GM23338 (cell line): Measurements from ENCODE around the gene PTK6. TPM values are rescaled to one million over a fixed set of nuclear protein-coding genes. Genes with fewer than 3 reads are reported as not detected.

Experiments used
- ATAC-seq: fragments of 200-7000 bp; cut with Tn5 transposase; 3 replicates; pipeline ENCODE4 v1.9.1; 2020
- DNase-seq: peaks from one replicate; pipeline ENCODE4 v3.0.0-alpha.2; 2015; ENCODE audit warnings: low spot score
- H2AFZ ChIP-seq: fragments of 200-600 bp; sonication (generic); 2 replicates; pipeline ENCODE4 v1.8.0; 2016; ENCODE audit warnings: antibody characterized with exemption, mild to moderate bottlenecking, moderate library complexity
- H3F3A ChIP-seq: fragments of 200-600 bp; sonication (generic); replicated peaks from 2 replicates; pipeline ENCODE4 v1.8.0; 2017; ENCODE audit warnings: antibody characterized with exemption, mixed run types, low read depth
- H3K27ac ChIP-seq: fragments of 200-600 bp; sonication (generic); 2 replicates; pipeline ENCODE4 v1.6.1; 2016; ENCODE audit warnings: low read depth
- H3K27me3 ChIP-seq: fragments of 200-600 bp; sonication (generic); 2 replicates; pipeline ENCODE4 v1.8.0; 2016; ENCODE audit warnings: mild to moderate bottlenecking, mixed run types, moderate library complexity; ENCODE audit not compliant: insufficient read depth
- H3K36me3 ChIP-seq: fragments of 200-600 bp; sonication (generic); 2 replicates; pipeline ENCODE4 v1.8.0; 2016; ENCODE audit warnings: mild to moderate bottlenecking; ENCODE audit not compliant: insufficient read depth
- H3K4me1 ChIP-seq: fragments of 200-600 bp; sonication (generic); 2 replicates; pipeline ENCODE4 v1.8.0; 2016; ENCODE audit warnings: mild to moderate bottlenecking, moderate library complexity; ENCODE audit not compliant: insufficient read depth
- H3K4me2 ChIP-seq: fragments of 200-600 bp; sonication (generic); 2 replicates; pipeline ENCODE4 v1.7.1; 2017; ENCODE audit warnings: mixed run types
- H3K4me3 ChIP-seq: fragments of 200-600 bp; sonication (generic); 2 replicates; pipeline ENCODE4 v1.6.1; 2016; ENCODE audit warnings: mixed run types
- H3K79me2 ChIP-seq: fragments of 200-600 bp; sonication (generic); replicated peaks from 2 replicates; pipeline ENCODE4 v1.8.0; 2017; ENCODE audit warnings: mild to moderate bottlenecking; ENCODE audit not compliant: insufficient read depth
- H3K9me2 ChIP-seq: fragments of 200-600 bp; sonication (generic); 2 replicates; pipeline ENCODE4 v1.8.0; 2017; ENCODE audit not compliant: insufficient read depth
- H4K20me1 ChIP-seq: fragments of 200-600 bp; sonication (generic); replicated peaks from 2 replicates; pipeline ENCODE4 v1.8.0; 2017; ENCODE audit warnings: mild to moderate bottlenecking; ENCODE audit not compliant: insufficient read depth
- H3K27ac Mint-ChIP-seq: 2 replicates; pipeline ENCODE4 v1.8.0; 2020; ENCODE audit warnings: inconsistent platforms, mild to moderate bottlenecking, moderate library complexity, mixed read lengths
- H3K27me3 Mint-ChIP-seq: 3 replicates; pipeline ENCODE4 v1.8.0; 2022; ENCODE audit warnings: low read depth, mild to moderate bottlenecking, moderate library complexity, mixed read lengths, inconsistent platforms; ENCODE audit not compliant: insufficient read depth, poor library complexity
- H3K36me3 Mint-ChIP-seq: 3 replicates; pipeline ENCODE4 v1.8.0; 2021; ENCODE audit warnings: low read depth, mild to moderate bottlenecking, inconsistent platforms, moderate library complexity, mixed read lengths
- H3K4me1 Mint-ChIP-seq: 3 replicates; pipeline ENCODE4 v1.8.0; 2020; ENCODE audit warnings: mild to moderate bottlenecking, inconsistent platforms, mixed read lengths
- H3K4me3 Mint-ChIP-seq: 3 replicates; pipeline ENCODE4 v1.8.0; 2021; ENCODE audit warnings: moderate library complexity, mild to moderate bottlenecking, inconsistent platforms, mixed read lengths
- H3K9me3 Mint-ChIP-seq: 3 replicates; pipeline ENCODE4 v1.8.0; 2020; ENCODE audit warnings: moderate library complexity, mild to moderate bottlenecking, inconsistent platforms, mixed read lengths
- EZH2 ChIP-seq: fragments of 200-600 bp; sonication (generic); IDR thresholded peaks from one replicate; pipeline ENCODE4 v1.8.0; 2017; ENCODE audit warnings: antibody characterized with exemption, mild to moderate bottlenecking, low read depth; ENCODE audit not compliant: unreplicated experiment
- EZH2phosphoT487 ChIP-seq: fragments of 200-600 bp; sonication (generic); IDR thresholded peaks from one replicate; pipeline ENCODE4 v1.8.1; 2018; ENCODE audit warnings: antibody characterized with exemption; ENCODE audit not compliant: unreplicated experiment
- JUNB ChIP-seq: IDR thresholded peaks from one replicate; pipeline ENCODE4 v1.6.1; 2016; ENCODE audit warnings: antibody characterized with exemption; ENCODE audit not compliant: unreplicated experiment
- NANOG ChIP-seq: IDR thresholded peaks from 2 replicates; pipeline ENCODE4 v1.6.1; 2016; ENCODE audit warnings: antibody characterized with exemption, borderline replicate concordance
- POLR2AphosphoS5 ChIP-seq: IDR thresholded peaks from 2 replicates; pipeline ENCODE4 v1.6.1; 2016; ENCODE audit warnings: antibody characterized with exemption, low read depth
- STAT1 ChIP-seq: IDR thresholded peaks from one replicate; pipeline ENCODE4 v1.6.1; 2016; ENCODE audit warnings: antibody characterized with exemption; ENCODE audit not compliant: unreplicated experiment
- ZNF114 ChIP-seq: fragments of 250-450 bp; sonication (Bioruptor Pico); IDR thresholded peaks from 2 replicates; pipeline ENCODE4 v1.5.0; 2020; ENCODE audit warnings: mild to moderate bottlenecking, moderate library complexity
- ZNF331 ChIP-seq: fragments of 250-450 bp; sonication (Bioruptor Pico); IDR thresholded peaks from 2 replicates; pipeline ENCODE4 v1.5.0; 2020; ENCODE audit warnings: low read depth, mild to moderate bottlenecking, moderate library complexity
- polyA plus RNA-seq: library from polyadenylated mRNA; unstranded; fragments of >200 nt; fragmentation: Nextera tagmentation; extraction: Ambion mirVana; gene quantifications from 2 replicates; pipeline ENCODE4 v1.2.1, GENCODE V29; 2016
- total RNA-seq: library from RNA; depleted of rRNA; stranded (reverse); fragments of >200 nt; shearing (Covaris generic); gene quantifications from 2 replicates; pipeline ENCODE4 v1.2.3, GENCODE V29; 2014
- TF ChIP-seq, protein P1 (sequence below), 2 experiments: fragments of 200-600 bp in 1 of 2; sonication (generic) in 1 of 2; conservative IDR thresholded peaks; 2 replicates each; pipeline versions ENCODE4 v1.5.1 to v1.6.1; 2016 to 2017; ENCODE audit warnings: antibody characterized with exemption in 2 of 2, low read depth in 2 of 2, mild to moderate bottlenecking in 2 of 2, moderate library complexity in 1 of 2
- TF ChIP-seq, protein P2 (sequence below): fragments of 250-450 bp; sonication (Bioruptor Pico); IDR thresholded peaks from 2 replicates; pipeline ENCODE4 v1.5.0; 2020; ENCODE audit warnings: mild to moderate bottlenecking, moderate library complexity
- TF ChIP-seq, protein P3 (sequence below): IDR thresholded peaks from 2 replicates; pipeline ENCODE4 v1.6.1; 2016; ENCODE audit warnings: antibody characterized with exemption

PTK6 gene
- total and polyA plus RNA-seq, 2 experiments from 2014 or later, result 0.28 TPM; not detected in 1

DNA sequence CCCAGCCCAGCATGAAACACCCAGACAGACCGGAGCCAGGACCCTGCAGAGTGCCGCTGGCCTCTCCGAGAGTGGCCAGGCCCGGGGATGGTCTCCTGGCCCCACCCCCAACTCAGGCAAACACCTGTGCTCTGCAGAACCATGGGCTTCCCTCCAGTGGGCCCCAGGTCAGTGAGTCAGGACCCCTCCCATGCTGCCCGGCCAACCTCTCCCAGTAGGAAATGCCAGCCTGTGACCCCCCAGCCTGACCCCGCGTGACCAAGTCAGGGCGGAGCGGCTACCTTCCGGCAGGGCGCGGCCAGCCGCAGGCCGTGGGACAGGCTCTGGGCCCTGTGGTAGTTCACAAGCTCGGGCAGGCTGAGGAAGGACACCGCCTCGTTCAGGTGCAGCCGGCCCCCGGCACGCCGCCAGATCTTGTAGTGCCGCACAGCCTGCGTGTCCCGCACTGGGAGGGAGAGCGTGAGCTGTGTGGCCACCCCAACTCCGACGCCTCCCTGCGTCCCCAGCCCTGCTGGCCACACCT lies 3.2 kb downstream of the PTK6 start (continued):
- TF ChIP-seq STAT1 (no peak), ZNF331 (no peak), EZH2 (no peak), ZNF114 (no peak)
- TF ChIP-seq, protein P1, sequence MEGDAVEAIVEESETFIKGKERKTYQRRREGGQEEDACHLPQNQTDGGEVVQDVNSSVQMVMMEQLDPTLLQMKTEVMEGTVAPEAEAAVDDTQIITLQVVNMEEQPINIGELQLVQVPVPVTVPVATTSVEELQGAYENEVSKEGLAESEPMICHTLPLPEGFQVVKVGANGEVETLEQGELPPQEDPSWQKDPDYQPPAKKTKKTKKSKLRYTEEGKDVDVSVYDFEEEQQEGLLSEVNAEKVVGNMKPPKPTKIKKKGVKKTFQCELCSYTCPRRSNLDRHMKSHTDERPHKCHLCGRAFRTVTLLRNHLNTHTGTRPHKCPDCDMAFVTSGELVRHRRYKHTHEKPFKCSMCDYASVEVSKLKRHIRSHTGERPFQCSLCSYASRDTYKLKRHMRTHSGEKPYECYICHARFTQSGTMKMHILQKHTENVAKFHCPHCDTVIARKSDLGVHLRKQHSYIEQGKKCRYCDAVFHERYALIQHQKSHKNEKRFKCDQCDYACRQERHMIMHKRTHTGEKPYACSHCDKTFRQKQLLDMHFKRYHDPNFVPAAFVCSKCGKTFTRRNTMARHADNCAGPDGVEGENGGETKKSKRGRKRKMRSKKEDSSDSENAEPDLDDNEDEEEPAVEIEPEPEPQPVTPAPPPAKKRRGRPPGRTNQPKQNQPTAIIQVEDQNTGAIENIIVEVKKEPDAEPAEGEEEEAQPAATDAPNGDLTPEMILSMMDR (conservative IDR thresholded peaks at IDR 0.05; ENCODE audit: low read depth in 2 of 2), result no peak

DNA sequence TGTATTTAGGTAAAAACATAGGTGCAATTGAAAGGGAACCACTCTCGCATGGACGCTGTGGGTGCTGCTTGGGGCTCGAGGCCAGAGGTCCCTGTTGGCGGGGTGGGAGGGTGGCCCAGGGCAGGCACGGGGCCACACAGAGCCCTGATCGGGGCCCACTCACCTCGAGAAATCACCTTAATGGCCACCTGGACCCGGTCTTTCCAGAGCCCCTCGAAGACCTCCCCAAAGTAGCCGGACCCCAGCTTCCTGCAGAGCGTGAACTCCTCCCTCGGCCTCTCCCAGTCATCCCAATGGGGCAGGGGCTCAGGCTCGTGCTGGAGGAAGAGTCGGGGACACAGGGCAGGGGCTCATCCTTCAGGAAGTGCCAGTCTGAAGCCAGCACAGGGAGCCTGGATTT lies 3.8 kb downstream of the PTK6 start:
- no peaks in the 10 kb centered on the region for H3K9me3 Mint-ChIP-seq
- Histone ChIP-seq H3K27ac (no peak overlapping the region), H2AFZ (no peak overlapping the region), H4K20me1 (no peaks in the 10 kb centered on the region), H3K4me2 (no peak overlapping the region), H3F3A (peaks cover 7% of the 10 kb centered on the region; the same call in 1 of the 2 replicates), H3K9me2 (no peaks in the 10 kb centered on the region), H3K4me1 (no peaks in the 10 kb centered on the region), H3K36me3 (no peaks in the 10 kb centered on the region), H3K79me2 (no peaks in the 10 kb centered on the region), H3K4me3 (no peak overlapping the region), H3K27me3 (no peaks in the 10 kb centered on the region)
- ATAC-seq, result no peak
- H3K4me3 Mint-ChIP-seq, result no peak overlapping the region
- H3K4me1 Mint-ChIP-seq, result peaks cover 5% of the 10 kb centered on the region; the same call in 2 of the 3 replicates
- H3K27me3 Mint-ChIP-seq, result peaks cover 5% of the 10 kb centered on the region
- no peaks in the 10 kb centered on the region for H3K36me3 Mint-ChIP-seq
- no peak for DNase-seq
- H3K27ac Mint-ChIP-seq, result no peak overlapping the region
- TF ChIP-seq POLR2AphosphoS5 (no peak), EZH2 (no peak), JUNB (no peak), STAT1 (no peak), NANOG (no peak), EZH2phosphoT487 (no peak), ZNF114 (no peak), ZNF331 (no peak)
- TF ChIP-seq, protein P2, sequence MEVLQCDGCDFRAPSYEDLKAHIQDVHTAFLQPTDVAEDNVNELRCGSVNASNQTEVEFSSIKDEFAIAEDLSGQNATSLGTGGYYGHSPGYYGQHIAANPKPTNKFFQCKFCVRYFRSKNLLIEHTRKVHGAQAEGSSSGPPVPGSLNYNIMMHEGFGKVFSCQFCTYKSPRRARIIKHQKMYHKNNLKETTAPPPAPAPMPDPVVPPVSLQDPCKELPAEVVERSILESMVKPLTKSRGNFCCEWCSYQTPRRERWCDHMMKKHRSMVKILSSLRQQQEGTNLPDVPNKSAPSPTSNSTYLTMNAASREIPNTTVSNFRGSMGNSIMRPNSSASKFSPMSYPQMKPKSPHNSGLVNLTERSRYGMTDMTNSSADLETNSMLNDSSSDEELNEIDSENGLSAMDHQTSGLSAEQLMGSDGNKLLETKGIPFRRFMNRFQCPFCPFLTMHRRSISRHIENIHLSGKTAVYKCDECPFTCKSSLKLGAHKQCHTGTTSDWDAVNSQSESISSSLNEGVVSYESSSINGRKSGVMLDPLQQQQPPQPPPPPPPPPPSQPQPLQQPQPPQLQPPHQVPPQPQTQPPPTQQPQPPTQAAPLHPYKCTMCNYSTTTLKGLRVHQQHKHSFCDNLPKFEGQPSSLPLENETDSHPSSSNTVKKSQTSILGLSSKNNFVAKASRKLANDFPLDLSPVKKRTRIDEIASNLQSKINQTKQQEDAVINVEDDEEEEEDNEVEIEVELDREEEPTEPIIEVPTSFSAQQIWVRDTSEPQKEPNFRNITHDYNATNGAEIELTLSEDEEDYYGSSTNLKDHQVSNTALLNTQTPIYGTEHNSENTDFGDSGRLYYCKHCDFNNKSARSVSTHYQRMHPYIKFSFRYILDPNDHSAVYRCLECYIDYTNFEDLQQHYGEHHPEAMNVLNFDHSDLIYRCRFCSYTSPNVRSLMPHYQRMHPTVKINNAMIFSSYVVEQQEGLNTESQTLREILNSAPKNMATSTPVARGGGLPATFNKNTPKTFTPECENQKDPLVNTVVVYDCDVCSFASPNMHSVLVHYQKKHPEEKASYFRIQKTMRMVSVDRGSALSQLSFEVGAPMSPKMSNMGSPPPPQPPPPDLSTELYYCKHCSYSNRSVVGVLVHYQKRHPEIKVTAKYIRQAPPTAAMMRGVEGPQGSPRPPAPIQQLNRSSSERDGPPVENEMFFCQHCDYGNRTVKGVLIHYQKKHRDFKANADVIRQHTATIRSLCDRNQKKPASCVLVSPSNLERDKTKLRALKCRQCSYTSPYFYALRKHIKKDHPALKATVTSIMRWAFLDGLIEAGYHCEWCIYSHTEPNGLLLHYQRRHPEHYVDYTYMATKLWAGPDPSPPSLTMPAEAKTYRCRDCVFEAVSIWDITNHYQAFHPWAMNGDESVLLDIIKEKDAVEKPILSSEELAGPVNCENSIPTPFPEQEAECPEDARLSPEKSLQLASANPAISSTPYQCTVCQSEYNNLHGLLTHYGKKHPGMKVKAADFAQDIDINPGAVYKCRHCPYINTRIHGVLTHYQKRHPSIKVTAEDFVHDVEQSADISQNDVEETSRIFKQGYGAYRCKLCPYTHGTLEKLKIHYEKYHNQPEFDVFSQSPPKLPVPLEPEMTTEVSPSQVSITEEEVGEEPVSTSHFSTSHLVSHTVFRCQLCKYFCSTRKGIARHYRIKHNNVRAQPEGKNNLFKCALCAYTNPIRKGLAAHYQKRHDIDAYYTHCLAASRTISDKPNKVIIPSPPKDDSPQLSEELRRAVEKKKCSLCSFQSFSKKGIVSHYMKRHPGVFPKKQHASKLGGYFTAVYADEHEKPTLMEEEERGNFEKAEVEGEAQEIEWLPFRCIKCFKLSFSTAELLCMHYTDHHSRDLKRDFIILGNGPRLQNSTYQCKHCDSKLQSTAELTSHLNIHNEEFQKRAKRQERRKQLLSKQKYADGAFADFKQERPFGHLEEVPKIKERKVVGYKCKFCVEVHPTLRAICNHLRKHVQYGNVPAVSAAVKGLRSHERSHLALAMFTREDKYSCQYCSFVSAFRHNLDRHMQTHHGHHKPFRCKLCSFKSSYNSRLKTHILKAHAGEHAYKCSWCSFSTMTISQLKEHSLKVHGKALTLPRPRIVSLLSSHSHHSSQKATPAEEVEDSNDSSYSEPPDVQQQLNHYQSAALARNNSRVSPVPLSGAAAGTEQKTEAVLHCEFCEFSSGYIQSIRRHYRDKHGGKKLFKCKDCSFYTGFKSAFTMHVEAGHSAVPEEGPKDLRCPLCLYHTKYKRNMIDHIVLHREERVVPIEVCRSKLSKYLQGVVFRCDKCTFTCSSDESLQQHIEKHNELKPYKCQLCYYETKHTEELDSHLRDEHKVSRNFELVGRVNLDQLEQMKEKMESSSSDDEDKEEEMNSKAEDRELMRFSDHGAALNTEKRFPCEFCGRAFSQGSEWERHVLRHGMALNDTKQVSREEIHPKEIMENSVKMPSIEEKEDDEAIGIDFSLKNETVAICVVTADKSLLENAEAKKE (CRISPR knock-in tag), result no peak
- TF ChIP-seq, protein P1 (conservative IDR thresholded peaks at IDR 0.05; ENCODE audit: low read depth in 2 of 2), result no peak
- TF ChIP-seq, protein P3, sequence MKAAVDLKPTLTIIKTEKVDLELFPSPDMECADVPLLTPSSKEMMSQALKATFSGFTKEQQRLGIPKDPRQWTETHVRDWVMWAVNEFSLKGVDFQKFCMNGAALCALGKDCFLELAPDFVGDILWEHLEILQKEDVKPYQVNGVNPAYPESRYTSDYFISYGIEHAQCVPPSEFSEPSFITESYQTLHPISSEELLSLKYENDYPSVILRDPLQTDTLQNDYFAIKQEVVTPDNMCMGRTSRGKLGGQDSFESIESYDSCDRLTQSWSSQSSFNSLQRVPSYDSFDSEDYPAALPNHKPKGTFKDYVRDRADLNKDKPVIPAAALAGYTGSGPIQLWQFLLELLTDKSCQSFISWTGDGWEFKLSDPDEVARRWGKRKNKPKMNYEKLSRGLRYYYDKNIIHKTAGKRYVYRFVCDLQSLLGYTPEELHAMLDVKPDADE, result no peak
